ENCODE results near the gene SCUBE2.
"Not testable (repeated sequence)": the region's sequence is repeated elsewhere in the genome, so short reads cannot be mapped to it uniquely, and the experiment has no call there.

The SCUBE2 gene

GRCh38 chr11:9003573-9004182 lies 87.7 kb downstream of the SCUBE2 start, which contains the start of gene NRIP3:
Gene NRIP3, minus strand, starts transcription at chr11:9004001. Its CDS starts 66 bp downstream, at chr11:9003935.
- DNase-seq = peak; percentile 55

- no peak for DNase-seq
These were observed 88.4 kb downstream of the SCUBE2 start for GRCh38 chr11:9002920-9003572.

GRCh38 chr11:9001736-9002135 lies 89.7 kb downstream of the SCUBE2 start:
- DNase-seq = no peak

- DNase-seq = no peak
These were observed 93.4 kb downstream of the SCUBE2 start for GRCh38 chr11:8998017-8998416.

DNA sequence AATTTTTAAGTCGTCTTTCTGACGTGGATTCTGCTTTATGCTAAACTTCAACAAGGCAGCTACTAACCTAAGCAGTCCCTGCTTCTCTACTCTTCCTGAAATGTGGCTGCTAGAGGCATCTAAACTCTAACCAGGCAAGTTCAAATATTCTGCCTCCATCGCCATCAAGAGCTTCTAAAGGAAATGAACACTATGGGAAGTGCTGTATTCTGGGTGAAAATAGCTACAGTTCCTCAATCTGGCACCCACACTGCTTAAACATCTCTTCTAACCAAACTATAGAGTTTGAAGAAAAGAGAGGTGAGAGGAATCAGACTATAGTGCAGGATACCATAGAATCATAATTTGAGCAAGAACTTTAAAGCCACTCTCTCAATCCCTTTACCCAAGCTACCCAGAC lies 93.9 kb downstream of the SCUBE2 start:
- no peak for DNase-seq

DNA sequence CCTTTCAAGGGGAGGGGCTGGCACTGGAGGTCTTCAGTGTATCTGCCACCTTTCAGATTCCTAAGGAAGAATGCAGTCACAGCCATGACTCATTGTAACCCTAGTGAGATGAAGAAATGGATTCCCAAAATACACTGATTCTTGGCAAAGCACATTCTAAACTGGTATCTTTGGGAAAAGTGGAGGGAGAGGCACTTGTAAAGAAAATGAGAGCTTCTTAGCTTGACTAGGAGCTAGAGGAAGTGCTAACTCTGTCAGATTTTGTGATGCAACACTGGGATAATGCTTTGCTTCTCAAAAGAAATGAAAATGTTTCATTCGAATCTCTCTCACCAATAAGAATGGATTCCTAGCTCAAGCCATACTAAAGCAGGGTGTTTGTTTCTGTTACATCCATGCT lies 101.9 kb downstream of the SCUBE2 start:
- no peak for DNase-seq

DNA sequence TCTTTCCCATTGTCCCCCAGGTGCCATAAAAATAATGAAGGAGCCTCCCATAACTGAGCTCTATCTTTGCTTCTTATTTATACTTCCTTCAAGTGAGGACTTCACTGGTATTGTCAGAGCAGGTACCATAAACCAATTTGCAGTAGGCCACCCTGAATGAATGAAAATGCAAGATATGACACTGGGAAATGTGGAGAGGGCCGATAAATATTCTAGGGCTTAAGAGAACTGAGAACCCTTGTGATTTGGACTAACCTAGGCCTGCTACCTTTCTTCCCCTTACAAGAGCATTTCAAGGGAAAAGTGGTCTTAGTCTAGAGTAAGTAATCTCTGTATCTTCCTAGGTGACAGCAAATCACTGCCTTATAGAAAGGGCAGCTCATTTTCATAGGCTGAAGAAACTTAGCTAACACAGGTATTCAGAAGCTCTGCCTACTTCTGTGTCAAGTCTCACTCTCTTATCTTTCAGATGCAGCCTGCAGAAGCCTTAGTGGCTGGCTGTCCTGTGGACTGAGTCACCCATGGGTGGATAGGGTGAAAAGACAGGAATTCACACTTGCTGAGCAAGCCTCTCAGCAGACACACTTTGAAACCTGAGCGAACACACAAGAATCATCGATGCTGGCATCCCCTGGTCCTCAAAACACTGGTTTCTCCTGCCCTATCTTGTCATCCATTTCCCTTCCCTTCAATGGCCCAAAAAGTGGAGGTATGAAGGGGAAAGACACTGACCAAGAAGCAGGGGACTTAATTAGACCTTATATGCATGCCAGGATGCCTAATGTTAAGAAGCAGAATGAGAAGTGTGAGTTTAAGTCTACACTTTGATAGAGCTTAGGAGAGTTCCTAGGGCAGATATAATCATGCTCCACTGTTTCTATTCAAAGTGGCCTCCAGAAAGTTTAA lies 102.8 kb downstream of the SCUBE2 start:
- DNase-seq = no peak

- no peak for DNase-seq
These were observed 104.0 kb downstream of the SCUBE2 start for GRCh38 chr11:8987446-8987845.

DNA sequence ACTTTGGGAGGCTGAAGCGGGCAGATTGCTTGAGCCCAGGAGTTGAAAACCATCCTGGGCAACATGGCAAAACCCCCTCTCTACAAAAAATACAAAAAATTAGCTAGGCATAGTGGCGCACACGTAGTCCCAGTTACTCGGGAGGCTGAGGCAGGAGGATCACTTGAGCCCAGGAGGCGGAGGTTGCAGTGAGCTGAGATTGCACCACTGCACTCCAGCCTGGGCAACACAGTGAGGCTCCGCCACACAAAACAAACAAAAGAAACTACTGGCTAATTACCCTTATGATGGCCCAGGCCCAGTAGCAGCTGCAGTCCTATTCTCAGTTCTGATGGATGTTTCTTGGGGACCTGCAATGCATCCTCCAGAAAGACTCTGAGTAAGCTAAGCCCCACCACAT lies 104.6 kb downstream of the SCUBE2 start:
- not testable (repeated sequence) for DNase-seq

DNA sequence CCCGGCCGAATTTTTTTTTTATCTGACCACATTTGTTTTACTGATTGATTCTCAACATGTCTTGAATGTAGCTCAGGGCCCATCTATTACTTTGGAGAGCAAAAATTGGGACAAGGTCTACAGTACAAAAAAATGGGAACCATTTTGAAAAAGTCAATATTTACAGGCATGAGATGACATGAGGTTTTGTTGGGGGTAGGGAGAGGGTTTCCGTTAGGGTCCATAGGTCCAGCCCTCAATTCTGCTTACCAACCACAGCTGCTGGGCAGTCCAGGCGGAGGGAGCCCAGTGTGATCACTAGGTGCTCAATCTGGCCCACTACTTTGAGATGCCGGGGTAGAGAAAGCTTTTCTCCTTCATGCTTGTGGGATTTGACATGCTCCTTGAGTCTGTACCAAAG lies 105.9 kb downstream of the SCUBE2 start:
- no peak for DNase-seq

DNA sequence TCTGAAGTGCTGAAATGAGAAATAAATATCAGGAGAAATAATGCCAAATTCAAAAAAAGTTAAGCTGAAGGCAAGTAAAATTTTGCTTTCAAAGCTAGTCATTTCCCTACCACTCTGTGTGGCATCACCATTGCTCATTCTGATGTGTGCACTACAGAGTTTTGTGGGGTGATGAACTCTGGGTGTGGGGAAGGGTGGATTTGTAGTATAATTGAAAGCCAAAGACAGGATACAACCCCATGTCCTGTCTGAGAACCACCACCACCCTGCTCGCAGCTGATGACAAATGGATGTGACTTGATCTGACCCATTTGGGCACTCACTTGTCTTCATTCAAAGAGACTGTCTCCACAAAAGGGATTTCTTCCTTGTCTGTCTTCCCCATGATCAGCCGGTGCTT lies 107.8 kb downstream of the SCUBE2 start:
- no peak for DNase-seq

DNA sequence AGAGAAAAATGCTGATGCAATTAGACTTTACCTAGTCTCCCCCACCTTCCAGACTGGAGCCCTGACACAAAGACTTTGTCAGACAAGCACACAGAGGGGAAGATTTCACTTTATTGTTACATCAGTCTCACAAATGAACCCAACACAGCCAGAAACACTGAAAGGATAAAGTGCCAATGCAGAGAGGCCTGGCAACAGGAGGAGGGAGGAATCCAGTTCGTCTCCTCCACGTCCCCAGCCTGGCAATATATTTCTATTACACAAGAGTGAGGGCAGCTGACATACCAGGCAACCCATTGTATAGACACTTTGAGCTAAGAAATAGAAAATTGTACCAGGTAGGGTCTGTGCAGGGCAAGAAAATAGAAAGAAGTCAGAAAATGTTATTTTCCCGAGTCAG lies 110.9 kb downstream of the SCUBE2 start:
- DNase-seq = no peak

- not testable (repeated sequence) for DNase-seq
These were observed 112.0 kb downstream of the SCUBE2 start for GRCh38 chr11:8979365-8979764.

DNA sequence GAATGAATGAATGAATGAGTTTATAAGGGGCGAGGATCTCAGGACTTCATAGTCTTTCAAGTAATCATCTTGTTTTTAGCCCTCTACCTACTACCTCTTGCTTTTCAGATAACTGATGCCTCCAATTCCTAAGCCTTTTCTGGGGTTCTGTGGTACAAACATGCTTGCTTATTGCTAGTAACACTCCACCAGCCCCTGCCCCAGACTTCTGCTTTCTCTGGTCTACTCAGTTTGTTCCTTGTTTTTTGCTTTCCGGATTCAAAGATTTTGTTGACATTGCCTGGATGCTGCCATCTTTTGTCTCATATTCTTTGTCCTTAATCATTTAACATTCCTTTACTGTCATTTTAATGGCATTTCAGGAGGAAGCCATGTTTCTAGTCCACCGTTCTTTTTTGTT lies 118.3 kb downstream of the SCUBE2 start:
- DNase-seq = no peak

- no peak for DNase-seq
These were observed 119.5 kb downstream of the SCUBE2 start for GRCh38 chr11:8971924-8972316.

DNA sequence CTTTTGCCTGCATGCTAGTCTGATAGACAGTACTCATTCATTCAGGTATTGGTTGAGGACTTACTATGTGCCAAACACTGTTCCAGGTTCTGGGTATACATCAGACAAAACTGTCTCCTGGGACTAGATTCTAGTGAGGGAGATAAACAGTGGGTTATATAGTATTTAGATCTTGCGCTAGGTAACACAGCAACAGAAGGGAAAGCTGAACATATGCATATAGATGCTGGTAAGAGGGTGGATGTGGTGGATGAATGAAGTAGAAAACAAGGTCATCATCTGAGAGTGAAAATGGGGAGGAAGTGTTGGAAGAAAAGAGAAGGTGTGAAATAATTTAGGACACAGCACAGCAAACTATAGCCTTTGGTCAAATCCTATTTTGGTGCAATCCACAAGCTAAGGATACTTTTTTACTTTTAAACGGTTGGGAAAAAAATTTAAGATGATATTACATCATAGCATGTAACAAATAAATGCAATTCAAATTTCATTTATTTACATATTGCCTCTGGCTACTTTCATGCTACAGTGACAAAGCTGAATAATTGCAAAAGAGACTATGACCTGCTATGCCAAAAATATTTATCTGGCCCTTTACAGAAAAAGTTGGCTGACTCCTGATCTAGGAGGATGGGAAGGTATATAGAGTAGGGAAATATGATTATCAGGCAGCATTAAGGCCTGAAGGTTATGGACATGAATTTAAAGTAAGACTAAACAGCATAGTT lies 120.0 kb downstream of the SCUBE2 start:
- peak; percentile 24 for DNase-seq
